ENCODE results near the gene DLG1.
A peak's percentile ranks its signal among the peaks of the same experiment; 100 is the strongest.

Gene DLG1

GRCh38 chr3:197124713-197125112, 173.7 kb downstream of the DLG1 start:
- DNase-seq: no peak
- Mint-ChIP-seq H3K4me3 (no peak overlapping the region), H3K4me1 (no peaks in the 10 kb centered on the region), H3K27me3 (no peaks in the 10 kb centered on the region), H3K27ac (no peak overlapping the region), H3K9me3 (no peaks in the 10 kb centered on the region)
- ATAC-seq: no peak

- H3K4me3 Mint-ChIP-seq: no peak overlapping the region
- no peak overlapping the region for H3K27ac Mint-ChIP-seq
- H3K27me3 Mint-ChIP-seq: no peaks in the 10 kb centered on the region
- no peak for ATAC-seq
- no peaks in the 10 kb centered on the region for H3K9me3 Mint-ChIP-seq
- H3K4me1 Mint-ChIP-seq: no peaks in the 10 kb centered on the region
- DNase-seq: no peak
These were observed 176.0 kb downstream of the DLG1 start for GRCh38 chr3:197122394-197122793.

- Mint-ChIP-seq H3K9me3 (no peaks in the 10 kb centered on the region), H3K27me3 (no peaks in the 10 kb centered on the region), H3K4me3 (no peak overlapping the region), H3K4me1 (no peaks in the 10 kb centered on the region), H3K27ac (no peak overlapping the region)
- no peak for DNase-seq
- no peak for ATAC-seq
These were observed 181.3 kb downstream of the DLG1 start for GRCh38 chr3:197117114-197117513.

GRCh38 chr3:197114007-197114406, 184.4 kb downstream of the DLG1 start:
- Mint-ChIP-seq H3K4me1 (no peaks in the 10 kb centered on the region), H3K9me3 (no peaks in the 10 kb centered on the region), H3K27ac (no peak overlapping the region), H3K4me3 (no peak overlapping the region), H3K27me3 (no peaks in the 10 kb centered on the region)
- DNase-seq (no peak), ATAC-seq (no peak)

GRCh38 chr3:197111685-197112084, 186.7 kb downstream of the DLG1 start:
- DNase-seq: no peak
- no peak overlapping the region for H3K27ac Mint-ChIP-seq
- H3K27me3 Mint-ChIP-seq: no peaks in the 10 kb centered on the region
- ATAC-seq: no peak
- no peaks in the 10 kb centered on the region for H3K4me1 Mint-ChIP-seq
- H3K4me3 Mint-ChIP-seq: no peak overlapping the region
- H3K9me3 Mint-ChIP-seq: no peaks in the 10 kb centered on the region

- no peaks in the 10 kb centered on the region for H3K27me3 Mint-ChIP-seq
These were observed 192.6 kb downstream of the DLG1 start for GRCh38 chr3:197105786-197106185.

GRCh38 chr3:197104738-197105137, 193.7 kb downstream of the DLG1 start:
- H3K4me1 Mint-ChIP-seq: no peaks in the 10 kb centered on the region
- no peak for DNase-seq
- no peaks in the 10 kb centered on the region for H3K27me3 Mint-ChIP-seq
- no peak overlapping the region for H3K27ac Mint-ChIP-seq
- H3K4me3 Mint-ChIP-seq: no peak overlapping the region
- no peaks in the 10 kb centered on the region for H3K9me3 Mint-ChIP-seq
- no peak for ATAC-seq

More at GRCh38 chr3:197105786-197106185, 192.6 kb downstream of the DLG1 start:
- ATAC-seq: no peak
- H3K9me3 Mint-ChIP-seq: no peaks in the 10 kb centered on the region
- H3K27ac Mint-ChIP-seq: no peak overlapping the region
- H3K4me1 Mint-ChIP-seq: no peaks in the 10 kb centered on the region
- H3K4me3 Mint-ChIP-seq: no peak overlapping the region
- no peak for DNase-seq

- Mint-ChIP-seq H3K27ac (no peak overlapping the region), H3K9me3 (no peaks in the 10 kb centered on the region), H3K27me3 (no peaks in the 10 kb centered on the region), H3K4me3 (no peak overlapping the region), H3K4me1 (no peaks in the 10 kb centered on the region)
- ATAC-seq (no peak), DNase-seq (no peak)
These were observed 194.6 kb downstream of the DLG1 start for GRCh38 chr3:197103766-197104165.

- Mint-ChIP-seq H3K27ac (no peak overlapping the region), H3K9me3 (no peaks in the 10 kb centered on the region), H3K4me1 (peaks cover 3% of the 10 kb centered on the region), H3K4me3 (no peak overlapping the region), H3K27me3 (no peaks in the 10 kb centered on the region)
- no peak for ATAC-seq
- no peak for DNase-seq
These were observed 204.5 kb downstream of the DLG1 start for GRCh38 chr3:197093871-197094270.

GRCh38 chr3:197088370-197088769, 210.0 kb downstream of the DLG1 start:
- H3K27me3 Mint-ChIP-seq: no peaks in the 10 kb centered on the region
- H3K4me3 Mint-ChIP-seq: no peak overlapping the region
- DNase-seq (no peak), ATAC-seq (no peak)
- no peaks in the 10 kb centered on the region for H3K9me3 Mint-ChIP-seq
- H3K4me1 Mint-ChIP-seq: peaks cover 24% of the 10 kb centered on the region
- no peak overlapping the region for H3K27ac Mint-ChIP-seq

GRCh38 chr3:197085137-197085536, 213.3 kb downstream of the DLG1 start:
- no peaks in the 10 kb centered on the region for H3K9me3 Mint-ChIP-seq
- H3K4me1 Mint-ChIP-seq: peaks cover 24% of the 10 kb centered on the region
- H3K27ac Mint-ChIP-seq: no peak overlapping the region
- DNase-seq (no peak), ATAC-seq (no peak)
- no peak overlapping the region for H3K4me3 Mint-ChIP-seq
- no peaks in the 10 kb centered on the region for H3K27me3 Mint-ChIP-seq

GRCh38 chr3:197083486-197083885, 214.9 kb downstream of the DLG1 start:
- no peak overlapping the region for H3K4me3 Mint-ChIP-seq
- ATAC-seq (peak; percentile 78), DNase-seq (no peak)

GRCh38 chr3:197082871-197083270, 215.5 kb downstream of the DLG1 start:
- DNase-seq: no peak
- H3K27me3 Mint-ChIP-seq: no peaks in the 10 kb centered on the region

More at GRCh38 chr3:197083486-197083885, 214.9 kb downstream of the DLG1 start:
- peak overlapping the region in 1 of 2 donors; percentile 46 for H3K27ac Mint-ChIP-seq
- H3K27me3 Mint-ChIP-seq: no peaks in the 10 kb centered on the region
- H3K9me3 Mint-ChIP-seq: no peaks in the 10 kb centered on the region
- peaks cover 17% of the 10 kb centered on the region for H3K4me1 Mint-ChIP-seq

GRCh38 chr3:197080344-197080743, 218.1 kb downstream of the DLG1 start:
- Mint-ChIP-seq H3K27ac (no peak overlapping the region), H3K4me1 (peaks cover 10% of the 10 kb centered on the region), H3K27me3 (no peaks in the 10 kb centered on the region), H3K4me3 (no peak overlapping the region), H3K9me3 (no peaks in the 10 kb centered on the region)
- ATAC-seq (no peak), DNase-seq (no peak)

More at GRCh38 chr3:197082871-197083270, 215.5 kb downstream of the DLG1 start:
- no peak for ATAC-seq
- Mint-ChIP-seq H3K4me1 (peaks cover 14% of the 10 kb centered on the region), H3K9me3 (no peaks in the 10 kb centered on the region), H3K27ac (no peak overlapping the region), H3K4me3 (no peak overlapping the region)

- Mint-ChIP-seq H3K4me3 (no peak overlapping the region), H3K4me1 (no peaks in the 10 kb centered on the region), H3K27ac (no peak overlapping the region), H3K9me3 (no peaks in the 10 kb centered on the region), H3K27me3 (no peaks in the 10 kb centered on the region)
- ATAC-seq (no peak), DNase-seq (no peak)
These were observed 222.0 kb downstream of the DLG1 start for GRCh38 chr3:197076415-197076814.

- Mint-ChIP-seq H3K27ac (no peak overlapping the region), H3K27me3 (no peaks in the 10 kb centered on the region), H3K9me3 (no peaks in the 10 kb centered on the region), H3K4me3 (no peak overlapping the region), H3K4me1 (no peaks in the 10 kb centered on the region)
- ATAC-seq (no peak), DNase-seq (no peak)
These were observed 230.3 kb downstream of the DLG1 start for GRCh38 chr3:197068077-197068476.

GRCh38 chr3:197064771-197065170, 233.6 kb downstream of the DLG1 start:
- DNase-seq (no peak), ATAC-seq (no peak)
- no peaks in the 10 kb centered on the region for H3K9me3 Mint-ChIP-seq
- peak overlapping the region in 1 of 2 donors; percentile 70 for H3K27ac Mint-ChIP-seq
- H3K27me3 Mint-ChIP-seq: no peaks in the 10 kb centered on the region
- H3K4me3 Mint-ChIP-seq: no peak overlapping the region
- H3K4me1 Mint-ChIP-seq: no peaks in the 10 kb centered on the region
